A673 (cell line): ENCODE data around the gene ORMDL2. TPM values are rescaled to one million over a fixed set of nuclear protein-coding genes. Genes with fewer than 3 reads are reported as not detected.

ENCODE experiments used
- BruUV-seq: library from RNA; stranded (reverse); fragments of 400-500 nt; replicated peaks from 2 replicates; lab custom pipeline; 2021; lab: Mats Ljungman, UMichigan
- CTCF ChIA-PET: fragments of 300-600 bp; sonication (Branson Sonifier 250); formaldehyde crosslinking; loops from one replicate; lab custom pipeline; 2022; ENCODE audit warnings: antibody characterized with exemption; lab: Charles Lee
- POLR2A ChIA-PET: fragments of 300-600 bp; sonication (Branson Sonifier 250); formaldehyde crosslinking; loops from one replicate; lab custom pipeline; 2022; ENCODE audit warnings: antibody characterized with exemption; ENCODE audit not compliant: low non-redundant PET; lab: Charles Lee
- DNase-seq: peaks from one replicate; pipeline ENCODE4 v3.0.0-alpha.2; 2015; ENCODE audit warnings: low spot score
- H3K27ac ChIP-seq: fragments of 200-600 bp; sonication (generic); 2 replicates; pipeline ENCODE4 v1.5.1; 2016; ENCODE audit warnings: mixed run types, low read depth, mild to moderate bottlenecking, mixed read lengths, antibody characterized with exemption, low read length; ENCODE audit not compliant: poor library complexity, severe bottlenecking
- H3K27me3 ChIP-seq: fragments of 200-600 bp; sonication (generic); replicated peaks from 2 replicates; pipeline ENCODE4 v1.6.1; 2017; ENCODE audit warnings: mixed run types, low read depth, mild to moderate bottlenecking, mixed read lengths, antibody characterized with exemption, low read length; ENCODE audit not compliant: insufficient read depth, poor library complexity
- H3K36me3 ChIP-seq: fragments of 200-600 bp; sonication (generic); 2 replicates; pipeline ENCODE4 v1.6.1; 2016; ENCODE audit warnings: mixed run types, mild to moderate bottlenecking, mixed read lengths, antibody characterized with exemption, low read length; ENCODE audit not compliant: insufficient read depth, poor library complexity, severe bottlenecking
- H3K4me1 ChIP-seq: fragments of 200-600 bp; sonication (generic); 2 replicates; pipeline ENCODE4 v1.6.1; 2017; ENCODE audit warnings: mixed run types, mild to moderate bottlenecking, mixed read lengths, antibody characterized with exemption, low read length; ENCODE audit not compliant: insufficient read depth, poor library complexity, severe bottlenecking
- H3K4me3 ChIP-seq: fragments of 200-600 bp; sonication (generic); 2 replicates; pipeline ENCODE4 v1.5.1; 2016; ENCODE audit warnings: low read depth, mixed run types, mild to moderate bottlenecking, mixed read lengths, low read length; ENCODE audit not compliant: poor library complexity, severe bottlenecking
- H3K9me3 ChIP-seq: fragments of 200-600 bp; sonication (generic); 2 replicates; pipeline ENCODE4 v1.6.1; 2016; ENCODE audit warnings: mixed run types, low read depth, mild to moderate bottlenecking, mixed read lengths, antibody characterized with exemption, low read length; ENCODE audit not compliant: poor library complexity, severe bottlenecking
- EZH2 ChIP-seq: fragments of 200-600 bp; sonication (generic); IDR thresholded peaks from 2 replicates; pipeline ENCODE4 v1.6.1; 2017; ENCODE audit warnings: borderline replicate concordance, low read depth, mild to moderate bottlenecking, mixed read lengths, antibody characterized with exemption, low read length; ENCODE audit not compliant: poor library complexity, severe bottlenecking
- intact Hi-C: fragments of 100-400 bp; cut with micrococcal nuclease; formaldehyde crosslinking; loops from one replicate; pipeline ENCODE4 v1.10.0; 2022; ENCODE audit not compliant: unreplicated experiment
- total RNA-seq: library from RNA; stranded (reverse); gene quantifications from 2 replicates; pipeline ENCODE4 v1.2.3, GENCODE V29; 2021
- TF ChIP-seq, protein P1 (sequence below): fragments of 300-800, 200-600 bp; sonication (generic); conservative IDR thresholded peaks from 2 replicates; pipeline ENCODE4 v1.5.1; 2017; ENCODE audit warnings: low read depth, mild to moderate bottlenecking, antibody characterized with exemption, low read length, moderate library complexity, mixed read lengths

Gene ORMDL2
- total RNA-seq, 1 experiment from 2014 or later = 32.3 TPM

DNA sequence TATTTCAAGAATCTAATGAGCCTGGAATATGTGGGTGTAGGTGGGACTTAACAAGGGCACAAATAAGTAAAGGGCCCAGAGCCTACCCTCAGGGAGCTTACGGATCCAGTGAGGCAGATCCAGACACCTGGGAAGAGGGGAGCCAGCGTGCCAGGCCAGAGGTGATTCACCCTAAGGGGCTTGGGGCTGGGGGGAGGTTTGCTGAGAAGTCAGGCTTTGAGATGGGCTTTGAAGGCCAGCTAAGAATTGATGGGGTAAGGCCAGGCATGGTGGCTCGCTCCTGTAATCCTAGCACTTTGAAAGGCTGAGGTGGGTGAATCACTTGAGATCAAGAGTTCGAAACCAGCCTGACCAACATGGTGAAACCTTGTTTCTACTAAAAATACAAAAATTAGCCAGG, 25.6 kb downstream of the ORMDL2 start:
- POLR2A ChIA-PET = no interaction called here
- Histone ChIP-seq H3K4me1 (peaks cover 24% of the 10 kb centered on the region), H3K4me3 (no peak overlapping the region), H3K36me3 (no peaks in the 10 kb centered on the region), H3K27ac (no peak overlapping the region), H3K9me3 (no peaks in the 10 kb centered on the region), H3K27me3 (no peaks in the 10 kb centered on the region)
- CTCF ChIA-PET = no interaction called here
- no TSS peak for BruUV-seq
- intact Hi-C loops = no loop called here
- no peak for DNase-seq
- TF ChIP-seq, protein P1, sequence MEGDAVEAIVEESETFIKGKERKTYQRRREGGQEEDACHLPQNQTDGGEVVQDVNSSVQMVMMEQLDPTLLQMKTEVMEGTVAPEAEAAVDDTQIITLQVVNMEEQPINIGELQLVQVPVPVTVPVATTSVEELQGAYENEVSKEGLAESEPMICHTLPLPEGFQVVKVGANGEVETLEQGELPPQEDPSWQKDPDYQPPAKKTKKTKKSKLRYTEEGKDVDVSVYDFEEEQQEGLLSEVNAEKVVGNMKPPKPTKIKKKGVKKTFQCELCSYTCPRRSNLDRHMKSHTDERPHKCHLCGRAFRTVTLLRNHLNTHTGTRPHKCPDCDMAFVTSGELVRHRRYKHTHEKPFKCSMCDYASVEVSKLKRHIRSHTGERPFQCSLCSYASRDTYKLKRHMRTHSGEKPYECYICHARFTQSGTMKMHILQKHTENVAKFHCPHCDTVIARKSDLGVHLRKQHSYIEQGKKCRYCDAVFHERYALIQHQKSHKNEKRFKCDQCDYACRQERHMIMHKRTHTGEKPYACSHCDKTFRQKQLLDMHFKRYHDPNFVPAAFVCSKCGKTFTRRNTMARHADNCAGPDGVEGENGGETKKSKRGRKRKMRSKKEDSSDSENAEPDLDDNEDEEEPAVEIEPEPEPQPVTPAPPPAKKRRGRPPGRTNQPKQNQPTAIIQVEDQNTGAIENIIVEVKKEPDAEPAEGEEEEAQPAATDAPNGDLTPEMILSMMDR = no peak
- no peak for TF ChIP-seq EZH2

DNA sequence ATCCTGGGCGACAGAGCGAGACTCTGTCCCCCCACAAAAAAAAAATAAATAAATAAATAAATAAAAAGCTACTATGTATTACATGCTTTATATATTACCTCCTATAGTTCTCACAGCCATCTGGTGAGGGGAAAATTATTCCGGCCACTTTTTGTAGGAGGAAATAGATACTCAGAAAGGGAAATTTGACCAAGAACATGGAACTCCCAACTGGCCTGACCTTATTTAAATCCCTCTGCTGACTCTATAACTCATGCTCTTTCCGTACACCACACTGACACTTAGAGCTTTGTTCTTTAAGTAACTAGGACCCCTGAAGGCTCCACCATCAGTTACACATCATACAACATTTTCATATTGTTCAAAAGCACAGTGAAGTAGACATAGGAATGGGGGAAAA, 27.1 kb downstream of the ORMDL2 start:
- H3K27me3 ChIP-seq = no peaks in the 10 kb centered on the region
- no peak for TF ChIP-seq EZH2
- TF ChIP-seq, protein P1 = no peak
- no peaks in the 10 kb centered on the region for H3K9me3 ChIP-seq
- ChIA-PET POLR2A (no interaction called here), CTCF (no interaction called here)
- no TSS peak for BruUV-seq
- intact Hi-C loops = no loop called here
- H3K27ac ChIP-seq = no peak overlapping the region
- H3K36me3 ChIP-seq = no peaks in the 10 kb centered on the region
- no peak for DNase-seq
- no peak overlapping the region for H3K4me3 ChIP-seq
- H3K4me1 ChIP-seq = peaks cover 24% of the 10 kb centered on the region

DNA sequence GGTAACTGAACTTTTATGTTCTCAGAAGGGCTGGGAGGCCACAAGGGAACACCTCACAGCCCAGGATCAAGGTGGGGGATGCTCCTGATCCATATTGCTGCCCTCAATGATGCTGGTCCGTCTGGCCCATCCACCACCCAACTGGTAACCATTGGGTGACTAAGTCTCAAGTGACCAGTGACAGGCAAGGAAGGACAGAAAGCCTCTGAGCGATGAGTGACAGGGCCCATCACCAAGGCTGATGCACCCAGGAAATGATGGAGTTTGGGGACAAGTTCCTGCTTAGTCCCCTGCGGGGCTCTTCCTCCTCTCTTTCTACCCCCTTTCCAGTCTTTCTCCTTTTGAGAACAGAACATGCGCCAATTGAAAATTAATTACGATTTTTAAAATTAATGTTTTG, 27.5 kb downstream of the ORMDL2 start:
- Histone ChIP-seq H3K36me3 (no peaks in the 10 kb centered on the region), H3K9me3 (no peaks in the 10 kb centered on the region), H3K27ac (no peak overlapping the region), H3K4me1 (peaks cover 24% of the 10 kb centered on the region), H3K27me3 (no peaks in the 10 kb centered on the region), H3K4me3 (no peak overlapping the region)
- DNase-seq = no peak
- intact Hi-C loops = no loop called here
- CTCF ChIA-PET = interaction anchor here (0.7 kb wide), 1 partner anchor 187 kb away, joined by 3 read pairs; no protein-coding TSS in a partner anchor
- no TSS peak for BruUV-seq
- no peak for TF ChIP-seq EZH2
- TF ChIP-seq, protein P1 = no peak
- POLR2A ChIA-PET = no interaction called here
